ENCODE data around the gene DRAM1.
"Not testable (repeated sequence)": the region's sequence is repeated elsewhere in the genome, so short reads cannot be mapped to it uniquely, and the experiment has no call there.

The DRAM1 gene

GRCh38 chr12:101908395-101908794 lies 31.0 kb downstream of the DRAM1 start:
- no peak for DNase-seq

- DNase-seq: no peak
Measured at GRCh38 chr12:101909646-101910045, 32.3 kb downstream of the DRAM1 start.

GRCh38 chr12:101915841-101916240 lies 38.5 kb downstream of the DRAM1 start:
- DNase-seq: no peak

GRCh38 chr12:101918805-101919204 lies 41.4 kb downstream of the DRAM1 start:
- not testable (repeated sequence) for DNase-seq

GRCh38 chr12:101919447-101919846 lies 42.1 kb downstream of the DRAM1 start:
- no peak for DNase-seq

GRCh38 chr12:101920906-101921305 lies 43.5 kb downstream of the DRAM1 start:
- DNase-seq: no peak

GRCh38 chr12:101923045-101923718 lies 45.8 kb downstream of the DRAM1 start:
- DNase-seq: no peak

- no peak for DNase-seq
Measured at GRCh38 chr12:101924618-101925017, 47.2 kb downstream of the DRAM1 start.

GRCh38 chr12:101925361-101925760 lies 48.0 kb downstream of the DRAM1 start:
- no peak for DNase-seq

- DNase-seq: no peak
Measured at GRCh38 chr12:101925935-101926334, 48.6 kb downstream of the DRAM1 start.

- no peak for DNase-seq
Measured at GRCh38 chr12:101927036-101927435, 49.7 kb downstream of the DRAM1 start.

GRCh38 chr12:101927999-101928398 lies 50.6 kb downstream of the DRAM1 start:
- no peak for DNase-seq

- no peak for DNase-seq
Measured at GRCh38 chr12:101928556-101928955, 51.2 kb downstream of the DRAM1 start.

- DNase-seq: no peak
Measured at GRCh38 chr12:101929365-101930041, 52.1 kb downstream of the DRAM1 start.

GRCh38 chr12:101931498-101932326 lies 54.3 kb downstream of the DRAM1 start:
- DNase-seq: no peak

GRCh38 chr12:101933866-101934514 lies 56.6 kb downstream of the DRAM1 start:
- DNase-seq: no peak

GRCh38 chr12:101935890-101936746 lies 58.7 kb downstream of the DRAM1 start:
- no peak for DNase-seq

GRCh38 chr12:101939306-101939705 lies 61.9 kb downstream of the DRAM1 start:
- no peak for DNase-seq

- peak; percentile 48 for DNase-seq
Measured at GRCh38 chr12:101939856-101940265, 62.5 kb downstream of the DRAM1 start.

GRCh38 chr12:101940400-101940950 lies 63.1 kb downstream of the DRAM1 start:
- DNase-seq: no peak

GRCh38 chr12:101941306-101942249 lies 64.2 kb downstream of the DRAM1 start:
- no peak for DNase-seq

All from NCI-H1694 treated with DMSO at 0.1 percent for 48 hours (cell line).